ENCODE data around the gene GRPEL1.

The GRPEL1 gene

DNA sequence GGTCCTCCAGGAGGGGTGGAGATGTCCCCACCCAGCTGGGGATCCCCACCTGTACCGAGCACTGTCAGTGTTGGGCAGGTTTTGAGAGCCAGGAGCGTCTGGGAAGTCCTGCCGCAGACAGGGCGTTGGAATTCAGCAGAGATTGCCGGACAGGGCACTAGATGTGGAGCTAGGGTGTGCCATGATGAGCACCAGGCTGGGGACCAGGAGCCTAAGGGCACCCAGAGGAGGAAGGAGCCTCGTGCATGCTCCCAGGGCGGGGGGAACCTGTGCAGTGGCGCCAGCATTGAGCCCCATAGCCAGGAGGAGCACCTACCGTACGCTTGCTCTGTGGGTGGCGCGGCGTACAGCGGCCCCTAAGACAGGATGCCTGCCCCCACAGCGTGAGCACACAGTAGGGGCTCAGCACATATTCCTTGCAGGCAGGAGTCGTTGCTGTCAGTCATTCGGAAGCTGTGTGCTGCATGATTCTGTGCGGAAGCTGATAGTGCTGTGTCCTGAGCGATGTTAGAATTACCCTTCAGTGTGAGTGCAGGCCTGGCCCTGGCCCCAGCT is 43.5 kb downstream of the GRPEL1 start:
- Histone ChIP-seq H3K4me3 (replicated peaks; ENCODE audit: insufficient read depth, low read length) (no peak overlapping the region), H3K27me3 (ENCODE audit: insufficient read depth, poor library complexity, severe bottlenecking) (no peaks in the 10 kb centered on the region), H3K27ac (replicated peaks) (no peak overlapping the region)
- TF ChIP-seq SPI1 (IDR thresholded peaks at IDR 0.05; ENCODE audit: borderline replicate concordance, low read depth) (no peak), POLR2AphosphoS5 (IDR thresholded peaks at IDR 0.05; ENCODE audit: low read depth) (0 out of 2 replicates have a peak, but pooled peaks have one; percentile 22)
- TF ChIP-seq, protein P1, sequence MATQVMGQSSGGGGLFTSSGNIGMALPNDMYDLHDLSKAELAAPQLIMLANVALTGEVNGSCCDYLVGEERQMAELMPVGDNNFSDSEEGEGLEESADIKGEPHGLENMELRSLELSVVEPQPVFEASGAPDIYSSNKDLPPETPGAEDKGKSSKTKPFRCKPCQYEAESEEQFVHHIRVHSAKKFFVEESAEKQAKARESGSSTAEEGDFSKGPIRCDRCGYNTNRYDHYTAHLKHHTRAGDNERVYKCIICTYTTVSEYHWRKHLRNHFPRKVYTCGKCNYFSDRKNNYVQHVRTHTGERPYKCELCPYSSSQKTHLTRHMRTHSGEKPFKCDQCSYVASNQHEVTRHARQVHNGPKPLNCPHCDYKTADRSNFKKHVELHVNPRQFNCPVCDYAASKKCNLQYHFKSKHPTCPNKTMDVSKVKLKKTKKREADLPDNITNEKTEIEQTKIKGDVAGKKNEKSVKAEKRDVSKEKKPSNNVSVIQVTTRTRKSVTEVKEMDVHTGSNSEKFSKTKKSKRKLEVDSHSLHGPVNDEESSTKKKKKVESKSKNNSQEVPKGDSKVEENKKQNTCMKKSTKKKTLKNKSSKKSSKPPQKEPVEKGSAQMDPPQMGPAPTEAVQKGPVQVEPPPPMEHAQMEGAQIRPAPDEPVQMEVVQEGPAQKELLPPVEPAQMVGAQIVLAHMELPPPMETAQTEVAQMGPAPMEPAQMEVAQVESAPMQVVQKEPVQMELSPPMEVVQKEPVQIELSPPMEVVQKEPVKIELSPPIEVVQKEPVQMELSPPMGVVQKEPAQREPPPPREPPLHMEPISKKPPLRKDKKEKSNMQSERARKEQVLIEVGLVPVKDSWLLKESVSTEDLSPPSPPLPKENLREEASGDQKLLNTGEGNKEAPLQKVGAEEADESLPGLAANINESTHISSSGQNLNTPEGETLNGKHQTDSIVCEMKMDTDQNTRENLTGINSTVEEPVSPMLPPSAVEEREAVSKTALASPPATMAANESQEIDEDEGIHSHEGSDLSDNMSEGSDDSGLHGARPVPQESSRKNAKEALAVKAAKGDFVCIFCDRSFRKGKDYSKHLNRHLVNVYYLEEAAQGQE (IDR thresholded peaks at IDR 0.05; ENCODE audit: insufficient replicate concordance, low read depth) = no peak
- TF ChIP-seq, protein P2, sequence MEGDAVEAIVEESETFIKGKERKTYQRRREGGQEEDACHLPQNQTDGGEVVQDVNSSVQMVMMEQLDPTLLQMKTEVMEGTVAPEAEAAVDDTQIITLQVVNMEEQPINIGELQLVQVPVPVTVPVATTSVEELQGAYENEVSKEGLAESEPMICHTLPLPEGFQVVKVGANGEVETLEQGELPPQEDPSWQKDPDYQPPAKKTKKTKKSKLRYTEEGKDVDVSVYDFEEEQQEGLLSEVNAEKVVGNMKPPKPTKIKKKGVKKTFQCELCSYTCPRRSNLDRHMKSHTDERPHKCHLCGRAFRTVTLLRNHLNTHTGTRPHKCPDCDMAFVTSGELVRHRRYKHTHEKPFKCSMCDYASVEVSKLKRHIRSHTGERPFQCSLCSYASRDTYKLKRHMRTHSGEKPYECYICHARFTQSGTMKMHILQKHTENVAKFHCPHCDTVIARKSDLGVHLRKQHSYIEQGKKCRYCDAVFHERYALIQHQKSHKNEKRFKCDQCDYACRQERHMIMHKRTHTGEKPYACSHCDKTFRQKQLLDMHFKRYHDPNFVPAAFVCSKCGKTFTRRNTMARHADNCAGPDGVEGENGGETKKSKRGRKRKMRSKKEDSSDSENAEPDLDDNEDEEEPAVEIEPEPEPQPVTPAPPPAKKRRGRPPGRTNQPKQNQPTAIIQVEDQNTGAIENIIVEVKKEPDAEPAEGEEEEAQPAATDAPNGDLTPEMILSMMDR (IDR thresholded peaks at IDR 0.05; ENCODE audit: insufficient read depth, low read length) = no peak
- no peak for DNase-seq (ENCODE audit: low read depth in 1 of 2, low spot score in 1 of 2)

DNA sequence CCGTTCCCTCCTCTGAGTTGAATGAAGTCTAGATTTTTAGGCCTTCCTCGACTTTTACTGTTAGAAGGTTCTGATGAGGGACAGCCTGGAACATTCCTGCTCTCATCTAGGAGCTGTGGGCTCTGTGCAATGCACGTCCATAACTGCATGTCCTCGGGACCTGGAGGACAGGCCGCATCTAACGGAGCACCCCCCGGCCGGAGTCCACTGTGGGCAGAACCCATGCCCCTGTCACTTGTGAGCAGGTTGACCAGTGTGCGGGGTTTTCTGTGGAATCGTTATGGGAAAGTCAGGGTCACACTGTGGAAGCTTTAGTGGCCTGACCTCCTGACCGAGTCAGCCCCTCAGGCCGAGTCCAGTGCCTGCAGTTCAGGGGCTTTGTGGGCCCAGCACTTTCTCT is 44.0 kb downstream of the GRPEL1 start:
- H3K27ac ChIP-seq (replicated peaks) = no peak overlapping the region
- H3K4me3 ChIP-seq (replicated peaks; ENCODE audit: insufficient read depth, low read length) = no peak overlapping the region
- no peak for TF ChIP-seq GABPA (IDR thresholded peaks at IDR 0.05; ENCODE audit: low read depth)
- no peak for TF ChIP-seq SPI1 (IDR thresholded peaks at IDR 0.05; ENCODE audit: borderline replicate concordance, low read depth)
- no peak for TF ChIP-seq POLR2AphosphoS5 (IDR thresholded peaks at IDR 0.05; ENCODE audit: low read depth)
- TF ChIP-seq, protein P1 (IDR thresholded peaks at IDR 0.05; ENCODE audit: insufficient replicate concordance, low read depth) = no peak
- TF ChIP-seq, protein P2 (IDR thresholded peaks at IDR 0.05; ENCODE audit: insufficient read depth, low read length) = no peak
- DNase-seq (ENCODE audit: low read depth in 1 of 2, low spot score in 1 of 2) = no peak
- H3K27me3 ChIP-seq (ENCODE audit: insufficient read depth, poor library complexity, severe bottlenecking) = no peaks in the 10 kb centered on the region

DNA sequence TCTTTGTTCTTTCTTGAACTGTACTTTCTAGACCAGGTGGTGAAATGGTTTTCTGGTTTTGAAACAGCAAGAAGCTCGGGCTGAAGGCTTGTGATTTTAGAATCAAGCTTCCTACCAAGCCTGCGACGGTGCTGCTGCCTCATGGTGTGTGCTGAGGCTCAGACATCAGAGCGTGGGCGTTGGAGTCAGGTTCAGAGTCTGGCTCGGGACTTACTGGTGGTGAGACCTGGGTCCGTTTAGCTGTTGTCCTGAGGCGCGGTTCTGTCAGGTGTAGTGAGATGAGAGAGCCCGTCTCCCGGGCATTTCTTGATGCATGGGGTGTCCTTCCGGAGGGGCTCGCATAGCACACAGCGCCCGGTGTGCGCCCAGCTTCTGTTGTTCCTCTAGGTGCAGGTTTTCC is 44.4 kb downstream of the GRPEL1 start:
- TF ChIP-seq POLR2AphosphoS5 (IDR thresholded peaks at IDR 0.05; ENCODE audit: low read depth) (no peak), GABPA (IDR thresholded peaks at IDR 0.05; ENCODE audit: low read depth) (no peak), SPI1 (IDR thresholded peaks at IDR 0.05; ENCODE audit: borderline replicate concordance, low read depth) (no peak)
- TF ChIP-seq, protein P2 (IDR thresholded peaks at IDR 0.05; ENCODE audit: insufficient read depth, low read length) = no peak
- TF ChIP-seq, protein P1 (IDR thresholded peaks at IDR 0.05; ENCODE audit: insufficient replicate concordance, low read depth) = no peak

More for the DNA sequence above, 44.4 kb downstream of the GRPEL1 start:
- H3K4me3 ChIP-seq (replicated peaks; ENCODE audit: insufficient read depth, low read length) = no peak overlapping the region
- H3K27me3 ChIP-seq (ENCODE audit: insufficient read depth, poor library complexity, severe bottlenecking) = no peaks in the 10 kb centered on the region
- no peak overlapping the region for H3K27ac ChIP-seq (replicated peaks)
- no peak for DNase-seq (ENCODE audit: low read depth in 1 of 2, low spot score in 1 of 2)

All from HL-60 (cell line).